ENCODE measurements around the gene HMCN2.

- TF ChIP-seq POLR2A (IDR thresholded peaks at IDR 0.05) (no peak), CTCF (IDR thresholded peaks at IDR 0.05) (no peak)
Measured at GRCh38 chr9:130295431-130295830, 29.9 kb downstream of the HMCN2 start.

All from uterus (tissue), 2 donors.